A549 treated with CpdA at 1 μM for 4 hours (cell line): ENCODE measurements around the gene IDUA. TPM values are rescaled to one million over a fixed set of nuclear protein-coding genes. Genes with fewer than 3 reads are reported as not detected.

Experiments used
- total RNA-seq: library from RNA; stranded (reverse); fragments of 200-300 nt; extraction: Qiagen RNA extraction; gene quantifications from 5 replicates; pipeline ENCODE4 v1.2.3, GENCODE V29; 2022; ENCODE audit warnings: low read depth

The IDUA gene
- total RNA-seq: 8.0 to 14.7 TPM (median 12.7 TPM) in 5 replicates

DNA sequence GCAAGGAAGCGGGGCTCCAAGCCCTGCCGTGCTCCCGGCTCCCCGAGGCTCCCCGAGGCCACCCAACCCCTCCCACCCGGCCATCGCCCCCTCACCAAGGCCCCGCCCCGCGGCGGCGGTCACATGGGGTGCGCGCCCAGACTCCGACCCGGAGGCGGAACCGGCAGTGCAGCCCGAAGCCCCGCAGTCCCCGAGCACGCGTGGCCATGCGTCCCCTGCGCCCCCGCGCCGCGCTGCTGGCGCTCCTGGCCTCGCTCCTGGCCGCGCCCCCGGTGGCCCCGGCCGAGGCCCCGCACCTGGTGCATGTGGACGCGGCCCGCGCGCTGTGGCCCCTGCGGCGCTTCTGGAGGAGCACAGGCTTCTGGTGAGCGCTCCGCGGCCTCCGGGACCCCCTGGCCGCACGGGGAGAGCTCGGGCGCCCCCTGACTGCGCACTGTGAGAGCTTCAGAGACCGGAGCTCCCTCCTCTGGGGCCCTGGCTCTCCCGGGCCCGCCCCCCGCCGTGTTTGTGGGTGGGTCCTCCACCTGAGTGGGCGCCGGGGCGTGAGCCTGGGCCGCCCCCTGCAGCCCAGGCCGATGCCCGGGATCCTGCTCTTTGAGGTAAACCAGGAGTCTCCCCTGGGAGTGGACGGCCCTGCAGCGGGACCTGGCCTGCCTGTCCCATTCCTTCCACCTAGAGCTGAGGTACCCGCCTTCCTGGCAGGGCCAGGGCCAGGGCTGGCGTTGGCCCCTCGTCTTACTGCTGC is at the start of gene IDUA:
Gene IDUA (plus strand): TSS at position 166 of the 745 bp plus-strand sequence. CDS start 41 bp downstream, at position 207.

GRCh38 chr4:973431-974397 is 13.1 kb upstream of the IDUA start, which contains the start of gene DGKQ:
Gene DGKQ (minus strand): TSS chr4:973569. CDS start chr4:973482, 87 bp downstream.

DNA sequence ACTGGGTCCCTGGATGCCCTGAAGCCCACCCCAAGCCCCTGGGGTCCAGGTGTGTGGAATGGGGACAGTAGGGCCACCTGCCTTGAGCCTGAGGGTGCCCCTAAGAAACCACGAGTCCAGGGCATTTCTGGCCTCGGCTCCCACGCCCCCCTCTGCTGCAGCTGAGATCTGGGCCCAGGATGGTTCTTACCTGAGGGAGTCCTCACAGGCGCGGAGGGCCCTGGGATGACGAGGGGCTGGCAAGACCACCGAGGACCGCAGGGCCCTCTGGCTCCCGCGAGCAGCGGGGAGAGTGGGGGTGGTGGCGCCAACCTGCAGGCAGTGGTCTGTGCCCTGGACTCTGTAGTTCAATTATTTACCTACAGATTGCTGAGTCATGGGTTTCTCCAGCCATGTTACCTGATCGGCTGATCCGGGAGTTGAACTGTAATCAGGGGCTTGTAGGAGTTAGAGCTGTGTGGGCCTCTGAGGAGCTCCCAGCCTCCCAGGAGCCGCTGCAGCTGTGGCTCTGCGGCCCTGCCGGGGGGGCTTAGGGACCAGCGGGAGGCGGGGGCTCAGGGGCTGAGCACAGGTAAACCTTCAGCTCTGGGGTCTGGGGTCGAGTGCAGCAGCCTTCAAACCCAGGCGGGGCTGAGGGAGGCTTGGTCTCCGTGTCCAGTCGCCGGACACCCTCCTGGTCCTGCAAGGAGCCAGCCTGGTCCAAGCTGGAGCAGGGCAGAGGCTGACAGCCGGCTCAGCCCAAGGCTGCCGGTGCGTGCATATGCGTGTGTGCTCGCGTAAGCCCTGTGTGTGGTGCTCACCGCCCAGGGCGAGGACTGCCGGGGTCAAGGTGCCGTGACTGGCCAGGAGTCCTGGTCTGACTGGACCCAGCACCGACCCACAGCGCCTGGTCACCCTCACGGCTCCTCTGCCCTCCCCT is 6.5 kb downstream of the IDUA start, which contains the start of gene SLC26A1:
Gene SLC26A1 (minus strand): TSS at position 294 of the 919 bp plus-strand sequence. CDS start 1,701 bp downstream, outside the sequence.

GRCh38 chr4:1011022-1011665 is 24.3 kb downstream of the IDUA start, which contains the start of gene FGFRL1:
Gene FGFRL1 (plus strand): TSS chr4:1011626. CDS start chr4:1012486, 860 bp downstream.

Other genes starting within 250 kb of the IDUA start
- 0.57 to 0.93 TPM (median 0.69 TPM) in 5 replicates for gene CPLX1, start 160.9 kb upstream of the IDUA start, total RNA-seq
- gene GAK, start 54.7 kb upstream of the IDUA start, total RNA-seq: 35.8 to 55.6 TPM (median 51.7 TPM) in 5 replicates
- 8.6 to 10.6 TPM (median 8.8 TPM) in 5 replicates for gene TMEM175, start 54.6 kb upstream of the IDUA start, total RNA-seq
- 5.2 to 9.2 TPM (median 6.7 TPM) in 5 replicates for gene DGKQ, start 13.5 kb upstream of the IDUA start, total RNA-seq
- 0.28 to 0.50 TPM (median 0.31 TPM) in 5 replicates for gene SLC26A1, start 6.4 kb downstream of the IDUA start, total RNA-seq
- gene FGFRL1, start 24.6 kb downstream of the IDUA start, total RNA-seq: 16.6 to 24.2 TPM (median 23.8 TPM) in 5 replicates
- 1.2 to 3.6 TPM (median 2.5 TPM) in 5 replicates for gene RNF212, start 126.5 kb downstream of the IDUA start, total RNA-seq
- 0.09 to 0.38 TPM (median 0.14 TPM) in 4 of 5 replicates, not detected in the other for gene SPON2, start 185.5 kb downstream of the IDUA start, total RNA-seq